IPS-20b (cell line): Measurements from ENCODE around the gene KRTAP10-5.
"Not testable (repeated sequence)": the region's sequence is repeated elsewhere in the genome, so short reads cannot be mapped to it uniquely, and the experiment has no call there.

ENCODE experiments used
- H3K27ac ChIP-seq: one replicate; pipeline ENCODE4 v1.5.1; 2013; ENCODE audit warnings: low read length
- H3K27me3 ChIP-seq: 2 replicates; pipeline ENCODE4 v1.6.1; 2013; ENCODE audit warnings: mild to moderate bottlenecking, low read length, inconsistent platforms; ENCODE audit not compliant: insufficient read depth
- H3K36me3 ChIP-seq: 2 replicates; pipeline ENCODE4 v1.6.1; 2013; ENCODE audit warnings: low read depth, mild to moderate bottlenecking, inconsistent platforms, low read length, moderate library complexity; ENCODE audit not compliant: insufficient read depth
- H3K4me1 ChIP-seq: 2 replicates; pipeline ENCODE4 v1.6.1; 2013; ENCODE audit warnings: mild to moderate bottlenecking, control low read depth, inconsistent platforms, low read length, moderate library complexity; ENCODE audit not compliant: insufficient read depth
- H3K4me3 ChIP-seq: 2 replicates; pipeline ENCODE4 v1.5.1; 2013; ENCODE audit warnings: mild to moderate bottlenecking, low read length, inconsistent platforms
- H3K9ac ChIP-seq: 2 replicates; pipeline ENCODE4 v1.6.1; 2013; ENCODE audit warnings: low read depth, mild to moderate bottlenecking, inconsistent platforms, low read length, moderate library complexity
- H3K9me3 ChIP-seq: 2 replicates; pipeline ENCODE4 v1.6.1; 2013; ENCODE audit warnings: mild to moderate bottlenecking, low read depth, low read length, inconsistent platforms; ENCODE audit not compliant: insufficient read depth

The KRTAP10-5 gene

DNA sequence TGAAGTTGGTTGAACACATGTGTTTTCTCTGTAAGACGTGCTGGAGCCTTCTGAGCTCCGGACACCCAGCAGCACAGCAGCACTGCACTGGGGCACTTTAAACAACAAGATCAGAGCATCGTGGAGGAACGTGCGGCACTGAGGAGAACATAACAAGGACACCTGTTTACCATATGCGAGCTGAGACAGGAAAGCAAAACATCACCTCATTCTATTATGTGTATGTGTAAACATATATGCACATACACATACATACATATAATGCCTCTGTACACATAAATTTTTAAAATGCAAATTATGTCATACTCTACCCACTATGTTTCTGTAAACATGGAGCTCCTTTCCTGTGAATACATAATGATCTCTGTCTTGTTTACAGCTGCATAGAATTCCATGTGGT, 15.1 kb upstream of the KRTAP10-5 start:
- Histone ChIP-seq H3K27me3 (no peaks in the 10 kb centered on the region), H3K4me1 (peaks cover 13% of the 10 kb centered on the region; the same call in 1 of the 2 replicates), H3K9ac (no peak overlapping the region), H3K27ac (no peak overlapping the region), H3K9me3 (no peaks in the 10 kb centered on the region), H3K4me3 (no peak overlapping the region), H3K36me3 (no peaks in the 10 kb centered on the region)

DNA sequence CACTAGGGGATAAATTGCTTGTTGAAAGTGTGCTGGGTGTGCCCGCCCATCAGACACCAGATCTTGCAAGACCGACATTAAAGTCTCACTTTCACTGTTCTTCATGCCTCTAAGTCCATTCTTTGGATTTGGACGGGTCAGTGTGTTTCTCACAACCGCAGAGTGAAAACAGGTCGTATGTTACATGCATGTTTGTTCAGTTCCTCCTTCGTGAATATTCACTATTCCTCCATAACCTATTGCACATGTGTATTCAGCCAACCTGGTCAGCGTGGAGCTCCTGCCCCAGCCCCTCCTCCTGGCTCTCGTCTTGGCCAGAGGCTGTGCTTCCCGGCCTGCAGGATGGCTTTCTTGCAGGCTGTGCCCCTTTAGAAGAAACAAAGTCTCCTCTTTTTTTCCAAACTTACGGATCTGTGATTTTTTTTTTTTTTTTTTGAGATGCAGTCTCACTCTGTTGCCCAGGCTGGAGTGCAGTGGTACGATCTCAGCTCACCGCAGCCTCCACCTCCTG, 14.1 kb upstream of the KRTAP10-5 start:
- H3K4me1 ChIP-seq: peaks cover 13% of the 10 kb centered on the region; the same call in 1 of the 2 replicates
- no peaks in the 10 kb centered on the region for H3K9me3 ChIP-seq
- no peak overlapping the region for H3K27ac ChIP-seq
- no peak overlapping the region for H3K9ac ChIP-seq
- no peak overlapping the region for H3K4me3 ChIP-seq
- no peaks in the 10 kb centered on the region for H3K27me3 ChIP-seq
- H3K36me3 ChIP-seq: no peaks in the 10 kb centered on the region

DNA sequence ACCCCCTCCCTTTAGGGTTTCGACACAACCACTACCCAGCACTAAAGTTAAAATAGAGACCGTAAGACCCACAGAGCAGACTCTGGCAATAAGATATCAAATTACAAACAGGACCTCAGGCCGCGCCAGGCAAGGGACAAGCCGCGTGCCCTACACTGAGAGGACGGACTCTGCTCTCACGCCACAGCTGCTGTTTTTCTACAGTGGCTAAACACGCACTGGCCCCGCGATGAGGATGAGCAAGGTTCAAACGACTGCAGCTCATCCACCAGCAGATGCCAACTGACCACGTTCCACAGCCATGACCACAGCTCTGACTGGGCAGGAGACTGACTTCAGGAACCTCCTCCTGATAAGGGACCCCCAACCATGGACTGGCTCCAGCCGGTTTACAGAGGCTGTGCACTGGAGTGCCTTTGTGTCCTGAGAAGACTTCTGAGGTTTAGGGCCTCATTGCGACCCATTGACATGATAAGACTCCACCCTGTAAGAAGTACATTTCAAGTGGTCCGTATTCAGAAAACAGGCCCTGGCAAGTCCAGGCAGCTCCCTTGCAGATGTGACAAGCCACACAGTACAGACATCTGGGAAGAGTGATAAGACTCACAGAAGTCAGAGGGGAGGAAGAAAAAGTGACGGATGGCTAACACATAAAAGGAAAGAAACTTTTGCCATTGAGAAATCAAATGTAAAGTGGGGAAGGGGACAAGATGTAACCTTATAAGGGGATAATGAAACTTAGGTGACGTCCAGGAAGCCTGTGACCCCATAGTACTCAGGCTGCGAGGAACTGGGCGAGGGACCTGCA, 13.4 kb upstream of the KRTAP10-5 start:
- Histone ChIP-seq H3K27ac (no peak overlapping the region), H3K36me3 (no peaks in the 10 kb centered on the region), H3K9ac (no peak overlapping the region), H3K4me1 (peaks cover 13% of the 10 kb centered on the region; the same call in 1 of the 2 replicates), H3K9me3 (no peaks in the 10 kb centered on the region), H3K4me3 (no peak overlapping the region), H3K27me3 (no peaks in the 10 kb centered on the region)

DNA sequence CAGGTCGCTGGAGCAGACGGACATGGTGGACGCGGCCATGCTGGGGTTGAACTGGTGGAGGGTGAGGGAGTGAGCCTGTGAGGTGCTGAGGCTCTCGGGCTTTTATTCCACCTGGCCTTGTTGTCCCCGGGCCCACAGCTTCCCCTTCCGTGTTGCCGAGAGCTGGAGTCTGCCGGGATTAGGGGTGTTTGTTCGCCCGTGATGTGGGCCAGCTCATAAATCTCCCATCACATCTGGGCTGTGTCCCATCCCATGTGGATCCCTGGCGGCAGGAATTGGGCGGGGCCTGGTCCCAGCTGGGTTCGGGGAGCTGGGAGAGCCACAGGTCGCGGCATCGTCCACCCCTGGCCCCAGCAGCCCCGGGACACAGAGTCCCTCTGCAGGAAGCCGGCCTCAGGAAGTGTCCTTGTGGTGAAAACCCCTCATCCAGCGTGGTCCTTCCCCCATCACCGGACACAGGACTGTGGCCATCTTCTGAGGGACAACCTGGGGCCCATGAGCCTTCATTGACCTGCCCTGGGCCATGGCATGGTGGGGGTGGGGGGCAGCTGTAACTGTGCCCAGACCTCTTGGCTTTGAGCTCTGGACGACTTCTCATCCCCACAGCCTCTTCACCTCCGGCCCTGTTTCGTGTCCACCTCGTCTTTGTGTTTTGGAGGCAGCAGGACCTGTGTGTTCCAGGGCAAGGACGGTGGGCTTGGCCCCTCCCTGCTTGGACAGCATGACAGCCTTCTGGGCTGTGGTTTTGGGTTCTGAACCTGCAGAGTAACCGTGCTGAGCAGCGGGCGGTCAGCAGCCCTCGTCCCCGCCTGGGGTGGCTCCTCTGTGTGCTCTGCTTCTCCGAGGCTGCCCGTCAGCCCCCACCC, 12.3 kb upstream of the KRTAP10-5 start, which contains the start of gene KRTAP10-6:
KRTAP10-6 (minus strand) TSS at position 60 of the 866 bp plus-strand sequence; CDS start at position 39, 21 bp downstream.
- H3K27me3 ChIP-seq: no peaks in the 10 kb centered on the region
- peaks cover 8% of the 10 kb centered on the region; the same call in 1 of the 2 replicates for H3K4me1 ChIP-seq
- H3K27ac ChIP-seq: no peak within 1 kb of the TSS
- H3K36me3 ChIP-seq: no peaks in the 10 kb centered on the region
- H3K9ac ChIP-seq: no peak within 1 kb of the TSS
- no peaks in the 10 kb centered on the region for H3K9me3 ChIP-seq
- no peak within 1 kb of the TSS for H3K4me3 ChIP-seq

DNA sequence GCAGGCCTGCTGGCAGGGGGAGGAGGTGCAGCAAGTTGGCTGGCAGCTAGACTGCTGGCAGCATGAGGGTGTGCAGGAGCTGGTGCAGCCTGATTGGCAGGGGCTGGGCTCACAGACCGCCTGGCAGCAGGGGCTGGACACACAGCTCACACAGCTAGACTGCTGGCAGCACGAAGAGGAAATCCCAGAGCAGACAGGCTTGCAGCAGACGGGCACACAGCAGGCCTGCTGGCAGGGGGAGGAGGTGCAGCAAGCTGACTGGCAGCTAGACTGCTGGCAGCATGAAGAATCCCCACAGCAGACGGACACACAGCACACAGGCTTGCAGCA, 11.4 kb upstream of the KRTAP10-5 start:
- not testable (repeated sequence) for H3K9me3 ChIP-seq, H3K27me3 ChIP-seq, H3K27ac ChIP-seq, H3K36me3 ChIP-seq, H3K9ac ChIP-seq, H3K4me1 ChIP-seq, H3K4me3 ChIP-seq

DNA sequence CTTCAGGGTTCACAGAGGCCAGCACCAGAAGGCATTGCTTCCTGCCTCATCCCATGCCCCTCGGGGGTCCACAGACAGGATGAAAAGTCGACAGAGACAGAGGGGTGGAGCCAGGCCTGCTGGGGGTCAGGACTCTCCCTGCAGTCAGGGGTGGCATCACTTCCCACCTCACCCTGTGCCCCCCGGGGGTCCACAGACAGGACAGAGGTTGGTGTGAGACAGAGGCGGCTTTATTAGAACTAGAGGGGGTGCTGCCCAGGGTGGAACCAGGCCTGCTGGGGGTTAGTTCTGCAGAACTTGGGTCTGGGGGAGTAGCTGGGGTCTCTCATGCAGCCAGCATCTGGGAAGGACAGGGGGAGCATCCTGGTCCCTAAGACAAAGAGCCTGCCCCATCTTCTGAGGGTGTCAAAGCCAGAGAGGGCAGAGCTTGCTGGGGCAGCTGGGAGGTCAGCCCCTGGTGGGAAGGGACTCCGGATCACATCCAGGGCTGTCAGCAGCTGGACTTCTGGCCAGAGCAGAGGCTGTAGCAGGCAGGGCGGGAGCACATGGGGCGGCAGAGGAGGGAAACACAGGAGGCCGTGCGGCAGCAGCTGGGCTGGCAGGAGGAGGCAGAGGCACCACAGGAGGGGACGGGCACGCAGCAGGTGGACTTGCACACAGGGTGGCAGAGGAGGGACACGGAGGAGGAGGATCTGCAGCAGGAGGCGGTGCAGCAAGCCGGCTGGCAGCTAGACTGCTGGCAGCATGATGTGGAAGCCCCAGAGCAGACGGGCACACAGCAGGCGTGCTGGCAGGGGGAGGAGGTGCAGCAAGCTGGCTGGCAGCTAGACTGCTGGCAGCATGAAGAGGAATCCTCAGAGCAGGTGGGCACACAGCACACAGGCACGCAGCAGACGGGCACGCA, 10.7 kb upstream of the KRTAP10-5 start:
- not testable (repeated sequence) for H3K9ac ChIP-seq, H3K27me3 ChIP-seq, H3K4me1 ChIP-seq, H3K27ac ChIP-seq, H3K36me3 ChIP-seq, H3K4me3 ChIP-seq, H3K9me3 ChIP-seq

DNA sequence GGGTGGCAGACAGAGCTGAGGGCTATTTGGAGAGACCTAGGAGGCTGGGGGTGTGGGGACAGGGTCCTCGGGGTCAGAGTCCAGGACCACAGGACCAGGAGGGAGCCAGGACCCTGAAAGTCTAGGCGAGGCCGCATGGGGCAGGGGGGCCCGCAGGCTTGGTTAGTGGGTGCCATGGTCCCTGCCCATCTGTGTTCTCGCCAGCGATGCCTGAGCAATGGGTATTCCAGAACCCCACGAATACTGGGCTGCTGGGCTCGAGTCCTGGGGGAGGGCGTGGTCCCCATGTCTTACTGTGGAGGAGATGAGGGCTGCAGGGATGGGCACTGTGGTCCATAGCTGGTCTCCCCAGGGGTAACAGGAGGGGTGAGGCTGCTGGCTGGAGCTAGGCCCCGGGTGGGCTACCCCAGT, 9.9 kb upstream of the KRTAP10-5 start:
- Histone ChIP-seq H3K9me3 (no peaks in the 10 kb centered on the region), H3K9ac (no peak overlapping the region), H3K4me1 (peaks cover 8% of the 10 kb centered on the region; the same call in 1 of the 2 replicates), H3K27ac (no peak overlapping the region), H3K27me3 (no peaks in the 10 kb centered on the region), H3K4me3 (no peak overlapping the region), H3K36me3 (no peaks in the 10 kb centered on the region)

DNA sequence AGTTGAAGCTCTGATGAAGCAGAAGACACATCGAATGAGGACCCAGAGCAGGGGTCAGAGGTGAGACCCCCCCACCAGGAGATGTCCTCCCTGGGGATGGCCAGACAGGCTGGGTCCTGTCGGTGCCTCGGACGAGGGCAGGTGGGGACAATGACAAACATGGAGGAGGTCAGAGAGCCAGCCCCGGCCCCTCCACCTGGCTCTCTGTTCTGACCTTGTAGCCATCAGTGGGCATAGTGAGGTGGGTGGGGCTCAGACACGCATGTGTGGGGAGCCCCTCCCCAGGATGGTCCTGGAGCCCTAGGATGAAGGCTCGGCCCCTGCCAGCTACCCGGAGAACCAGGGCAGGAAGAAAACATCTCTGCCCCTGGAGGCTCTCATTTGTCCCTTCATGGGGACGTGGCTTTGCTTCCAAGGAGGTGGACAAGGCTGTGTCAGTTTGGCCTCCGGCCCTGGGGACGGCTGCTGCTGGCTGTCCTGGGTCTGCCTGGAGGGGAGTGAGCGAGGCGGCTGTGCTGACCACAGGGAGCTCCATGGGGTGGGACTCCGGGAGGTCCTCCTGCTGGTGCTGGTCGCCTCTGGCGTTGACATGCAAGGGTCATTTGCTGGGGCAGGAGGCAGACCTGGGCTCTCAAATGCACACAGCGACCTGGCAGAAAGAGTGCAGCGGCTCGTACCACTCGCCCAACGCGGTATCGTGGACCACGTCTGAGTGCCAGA, 9.3 kb upstream of the KRTAP10-5 start:
- no peaks in the 10 kb centered on the region for H3K27me3 ChIP-seq

DNA sequence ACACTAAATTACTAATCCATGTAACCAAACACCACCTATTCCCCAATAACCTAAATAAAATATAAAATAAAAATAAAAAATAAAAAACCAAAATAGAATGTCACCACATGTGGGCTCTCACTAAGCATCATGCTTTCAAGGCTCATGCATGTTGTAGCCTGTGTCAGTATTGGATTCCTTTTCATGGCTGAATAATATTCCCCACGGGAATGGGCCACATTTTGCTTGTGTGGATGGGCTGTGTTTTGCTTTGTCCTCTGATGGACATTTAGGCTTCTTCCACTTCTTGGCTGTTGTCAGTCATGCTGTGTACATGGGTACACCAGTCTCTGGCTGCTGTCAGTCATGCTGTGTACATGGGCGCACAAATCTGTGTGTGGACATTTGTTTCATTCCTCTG, 8.7 kb upstream of the KRTAP10-5 start:
- Histone ChIP-seq H3K4me1 (peaks cover 8% of the 10 kb centered on the region; the same call in 1 of the 2 replicates), H3K36me3 (no peaks in the 10 kb centered on the region), H3K9ac (no peak overlapping the region), H3K4me3 (no peak overlapping the region), H3K27me3 (no peaks in the 10 kb centered on the region), H3K27ac (no peak overlapping the region), H3K9me3 (no peaks in the 10 kb centered on the region)

More for the DNA sequence above, 9.3 kb upstream of the KRTAP10-5 start:
- Histone ChIP-seq H3K9ac (no peak overlapping the region), H3K36me3 (no peaks in the 10 kb centered on the region), H3K4me3 (no peak overlapping the region), H3K9me3 (no peaks in the 10 kb centered on the region), H3K4me1 (peaks cover 8% of the 10 kb centered on the region; the same call in 1 of the 2 replicates), H3K27ac (no peak overlapping the region)

DNA sequence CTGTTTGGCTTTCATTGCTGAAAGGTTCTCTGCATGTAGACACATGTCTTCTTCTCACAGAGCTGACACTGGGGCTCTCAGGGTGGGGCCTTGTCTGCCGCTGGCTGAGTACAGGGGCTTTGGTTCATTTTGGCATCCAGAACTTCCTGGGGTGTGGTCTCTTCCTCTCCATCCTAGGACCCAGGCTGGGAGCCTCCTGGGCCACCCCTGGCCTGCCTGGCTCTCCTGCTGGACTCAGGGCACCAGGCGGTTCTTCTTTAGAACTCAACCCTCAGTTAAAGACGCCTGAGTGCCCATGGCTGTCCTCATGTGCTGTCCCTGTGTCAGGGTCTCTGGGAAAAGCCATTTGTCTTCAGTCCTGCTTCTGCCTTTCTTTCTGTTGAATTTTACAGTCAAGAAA, 5.5 kb upstream of the KRTAP10-5 start:
- Histone ChIP-seq H3K4me3 (no peak overlapping the region), H3K27me3 (no peaks in the 10 kb centered on the region), H3K36me3 (no peaks in the 10 kb centered on the region)

DNA sequence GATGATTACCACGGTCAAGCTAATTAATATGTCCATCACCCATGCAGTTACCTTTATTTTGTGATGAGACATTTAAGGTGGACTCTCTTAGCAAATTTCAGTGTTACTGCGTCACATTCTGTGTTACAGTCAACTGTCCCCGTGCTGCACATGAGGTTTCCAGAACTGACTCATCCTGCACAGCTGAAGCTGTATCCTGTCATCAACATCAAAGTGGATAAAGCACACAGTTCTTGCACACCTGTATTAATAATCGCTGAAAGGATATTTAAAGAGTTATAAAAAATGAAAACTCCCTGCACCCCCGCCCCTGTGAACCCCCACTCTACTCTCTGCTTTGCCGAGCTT, 3.4 kb upstream of the KRTAP10-5 start:
- no peak overlapping the region for H3K27ac ChIP-seq
- no peak overlapping the region for H3K4me3 ChIP-seq
- H3K36me3 ChIP-seq: no peaks in the 10 kb centered on the region
- no peak overlapping the region for H3K9ac ChIP-seq
- no peaks in the 10 kb centered on the region for H3K27me3 ChIP-seq
- no peaks in the 10 kb centered on the region for H3K4me1 ChIP-seq
- no peaks in the 10 kb centered on the region for H3K9me3 ChIP-seq

More for the DNA sequence above, 5.5 kb upstream of the KRTAP10-5 start:
- H3K4me1 ChIP-seq: no peaks in the 10 kb centered on the region
- no peak overlapping the region for H3K27ac ChIP-seq
- no peaks in the 10 kb centered on the region for H3K9me3 ChIP-seq
- no peak overlapping the region for H3K9ac ChIP-seq
